GM21737 (cell line): ENCODE measurements around the gene PUS7L.
"Not testable (repeated sequence)": the region's sequence is repeated elsewhere in the genome, so short reads cannot be mapped to it uniquely, and the experiment has no call there.

ENCODE experiments used
- ATAC-seq: cut with Tn5 transposase; IDR thresholded peaks from one replicate; pipeline ENCODE4 v1.9.1; 2021; ENCODE audit warnings: mild to moderate bottlenecking, moderate library complexity; ENCODE audit not compliant: unreplicated experiment

PUS7L gene

GRCh38 chr12:43751360-43751759 lies 7.2 kb downstream of the PUS7L start:
- ATAC-seq: not testable (repeated sequence)

- no peak for ATAC-seq
Measured at GRCh38 chr12:43750814-43751213, 7.8 kb downstream of the PUS7L start.

- no peak for ATAC-seq
Measured at GRCh38 chr12:43749016-43749415, 9.6 kb downstream of the PUS7L start.

- no peak for ATAC-seq
Measured at GRCh38 chr12:43744826-43745225, 13.8 kb downstream of the PUS7L start.

- ATAC-seq: no peak
Measured at GRCh38 chr12:43742106-43742505, 16.5 kb downstream of the PUS7L start.

GRCh38 chr12:43740511-43741100 lies 18.0 kb downstream of the PUS7L start:
- no peak for ATAC-seq

GRCh38 chr12:43737646-43738045 lies 20.9 kb downstream of the PUS7L start:
- ATAC-seq: no peak

- ATAC-seq: no peak
Measured at GRCh38 chr12:43736927-43737440, 21.6 kb downstream of the PUS7L start.

- ATAC-seq: no peak
Measured at GRCh38 chr12:43733687-43734086, 24.9 kb downstream of the PUS7L start.

- no peak for ATAC-seq
Measured at GRCh38 chr12:43730283-43730682, 28.3 kb downstream of the PUS7L start.

GRCh38 chr12:43728698-43729097 lies 29.9 kb downstream of the PUS7L start:
- ATAC-seq: no peak

GRCh38 chr12:43728117-43728516 lies 30.5 kb downstream of the PUS7L start:
- no peak for ATAC-seq

- no peak for ATAC-seq
Measured at GRCh38 chr12:43723134-43723533, 35.5 kb downstream of the PUS7L start.

- ATAC-seq: no peak
Measured at GRCh38 chr12:43722621-43723020, 36.0 kb downstream of the PUS7L start.

- no peak for ATAC-seq
Measured at GRCh38 chr12:43711348-43711747, 47.2 kb downstream of the PUS7L start.

- ATAC-seq: not testable (repeated sequence)
Measured at GRCh38 chr12:43703772-43704171, 54.8 kb downstream of the PUS7L start.

GRCh38 chr12:43701194-43701593 lies 57.4 kb downstream of the PUS7L start:
- not testable (repeated sequence) for ATAC-seq

GRCh38 chr12:43696154-43696553 lies 62.4 kb downstream of the PUS7L start:
- ATAC-seq: no peak

GRCh38 chr12:43694879-43695278 lies 63.7 kb downstream of the PUS7L start:
- ATAC-seq: no peak

- ATAC-seq: no peak
Measured at GRCh38 chr12:43692064-43692463, 66.5 kb downstream of the PUS7L start.

GRCh38 chr12:43685491-43685890 lies 73.1 kb downstream of the PUS7L start:
- not testable (repeated sequence) for ATAC-seq

GRCh38 chr12:43676183-43676813 lies 82.3 kb downstream of the PUS7L start:
- peak; percentile 83 for ATAC-seq
